H9 (cell line): ENCODE measurements around the gene TSPAN31. TPM values are rescaled to one million over a fixed set of nuclear protein-coding genes. Genes with fewer than 3 reads are reported as not detected.

Experiments
- DNase-seq: peaks from one replicate; pipeline ENCODE4 v3.0.0-alpha.2; 2017
- H2AFZ ChIP-seq: one replicate; pipeline ENCODE4 v1.6.1; 2013; ENCODE audit warnings: mild to moderate bottlenecking, low read length, control low read depth, moderate library complexity
- H2AK5ac ChIP-seq: 2 replicates; pipeline ENCODE4 v1.6.1; 2013; ENCODE audit warnings: low read length, control low read depth, mixed read lengths; ENCODE audit not compliant: insufficient read length
- H2BK120ac ChIP-seq: one replicate; pipeline ENCODE4 v1.6.1; 2013; ENCODE audit warnings: low read depth, mild to moderate bottlenecking, low read length, control low read depth, inconsistent platforms; ENCODE audit not compliant: poor library complexity, severe bottlenecking
- H2BK12ac ChIP-seq: 2 replicates; pipeline ENCODE4 v1.6.1; 2013; ENCODE audit warnings: low read length, control low read depth, mixed read lengths, low read depth; ENCODE audit not compliant: insufficient read length
- H2BK15ac ChIP-seq: 2 replicates; pipeline ENCODE4 v1.6.1; 2013; ENCODE audit warnings: low read depth, low read length, control low read depth
- H2BK20ac ChIP-seq: one replicate; pipeline ENCODE4 v1.6.1; 2013; ENCODE audit warnings: low read depth, mild to moderate bottlenecking, low read length, control low read depth, inconsistent platforms; ENCODE audit not compliant: poor library complexity, severe bottlenecking
- H2BK5ac ChIP-seq: 2 replicates; pipeline ENCODE4 v1.6.1; 2013; ENCODE audit warnings: low read length, control low read depth, mixed read lengths; ENCODE audit not compliant: insufficient read length
- H3K14ac ChIP-seq: 2 replicates; pipeline ENCODE4 v1.6.1; 2013; ENCODE audit warnings: low read length, control low read depth; ENCODE audit not compliant: insufficient read depth
- H3K18ac ChIP-seq: 2 replicates; pipeline ENCODE4 v1.6.1; 2013; ENCODE audit warnings: low read depth, mild to moderate bottlenecking, mixed read lengths, low read length, control low read depth; ENCODE audit not compliant: insufficient read length
- H3K23ac ChIP-seq: 2 replicates; pipeline ENCODE4 v1.6.1; 2013; ENCODE audit warnings: low read length, control low read depth, mixed read lengths, low read depth; ENCODE audit not compliant: insufficient read length
- H3K23me2 ChIP-seq: 2 replicates; pipeline ENCODE4 v1.6.1; 2013; ENCODE audit warnings: low read depth, mild to moderate bottlenecking, mixed read lengths, low read length, control low read depth; ENCODE audit not compliant: insufficient read length, poor library complexity, severe bottlenecking
- H3K27ac ChIP-seq: 2 replicates; pipeline ENCODE4 v1.5.1; 2013; ENCODE audit warnings: low read length, control low read depth, mixed read lengths, low read depth; ENCODE audit not compliant: insufficient read length
- H3K27me3 ChIP-seq: 2 replicates; pipeline ENCODE4 v1.6.1; 2013; ENCODE audit warnings: low read length, control low read depth, inconsistent platforms; ENCODE audit not compliant: insufficient read depth
- H3K4ac ChIP-seq: 2 replicates; pipeline ENCODE4 v1.6.1; 2013; ENCODE audit warnings: low read depth, mild to moderate bottlenecking, control low read depth, inconsistent platforms, low read length, moderate library complexity
- H3K4me1 ChIP-seq: 2 replicates; pipeline ENCODE4 v1.6.1; 2013; ENCODE audit warnings: low read length, control low read depth, inconsistent platforms; ENCODE audit not compliant: insufficient read depth
- H3K4me2 ChIP-seq: 2 replicates; pipeline ENCODE4 v1.6.1; 2013; ENCODE audit warnings: low read length, control low read depth, mixed read lengths; ENCODE audit not compliant: insufficient read length, insufficient read depth
- H3K56ac ChIP-seq: 2 replicates; pipeline ENCODE4 v1.6.1; 2013; ENCODE audit warnings: low read depth, mild to moderate bottlenecking, mixed read lengths, low read length, control low read depth; ENCODE audit not compliant: insufficient read length
- H3K79me1 ChIP-seq: 2 replicates; pipeline ENCODE4 v1.6.1; 2013; ENCODE audit warnings: low read depth, mild to moderate bottlenecking, moderate library complexity, low read length, control low read depth, inconsistent platforms; ENCODE audit not compliant: insufficient read depth, poor library complexity, severe bottlenecking
- H3K79me2 ChIP-seq: 2 replicates; pipeline ENCODE4 v1.6.1; 2013; ENCODE audit warnings: low read length, control low read depth, inconsistent platforms; ENCODE audit not compliant: insufficient read depth
- H3K9ac ChIP-seq: 2 replicates; pipeline ENCODE4 v1.6.1; 2013; ENCODE audit warnings: low read length, control low read depth, mixed read lengths; ENCODE audit not compliant: insufficient read length; ENCODE audit errors: extremely low read depth
- H3K9me3 ChIP-seq: one replicate; pipeline ENCODE4 v1.6.1; 2013; ENCODE audit warnings: low read depth, low read length, inconsistent platforms; ENCODE audit not compliant: control insufficient read depth
- H3T11ph ChIP-seq: one replicate; pipeline ENCODE4 v1.6.1; 2013; ENCODE audit warnings: mild to moderate bottlenecking, low read length, control low read depth, inconsistent platforms
- H4K20me1 ChIP-seq: one replicate; pipeline ENCODE4 v1.6.1; 2013; ENCODE audit not compliant: control insufficient read depth, insufficient read length, insufficient read depth
- H4K5ac ChIP-seq: 2 replicates; pipeline ENCODE4 v1.6.1; 2013; ENCODE audit warnings: low read depth, mild to moderate bottlenecking, mixed read lengths, low read length, control low read depth; ENCODE audit not compliant: insufficient read length
- H4K8ac ChIP-seq: replicated peaks from 2 replicates; pipeline ENCODE4 v1.6.1; 2013; ENCODE audit warnings: low read length, control low read depth, mixed read lengths, low read depth; ENCODE audit not compliant: insufficient read length
- H4K91ac ChIP-seq: 2 replicates; pipeline ENCODE4 v1.6.1; 2013; ENCODE audit warnings: low read depth, mild to moderate bottlenecking, moderate library complexity, mixed read lengths, low read length, control low read depth; ENCODE audit not compliant: insufficient read length
- H3K27ac Mint-ChIP-seq, 3 experiments: 2 replicates in 2 of 3; 3 replicates in 1 of 3; pipeline ENCODE4 v1.8.0; 2020 to 2021; ENCODE audit warnings: mixed read lengths in 3 of 3, mild to moderate bottlenecking in 1 of 3, moderate library complexity in 1 of 3
- H3K27me3 Mint-ChIP-seq: 2 replicates; pipeline ENCODE4 v1.8.0; 2021; ENCODE audit warnings: low read depth, mild to moderate bottlenecking, moderate library complexity, mixed read lengths
- H3K36me3 Mint-ChIP-seq, 3 experiments: 2 replicates in 2 of 3; 3 replicates in 1 of 3; pipeline ENCODE4 v1.8.0; 2020 to 2021; ENCODE audit warnings: low read depth in 3 of 3, mixed read lengths in 3 of 3; ENCODE audit not compliant: insufficient read depth in 1 of 3
- H3K4me1 Mint-ChIP-seq, 2 experiments: 2 replicates each; pipeline ENCODE4 v1.8.0; 2020; ENCODE audit warnings: mixed read lengths in 2 of 2
- H3K4me3 Mint-ChIP-seq, 2 experiments: 2 replicates in 1 of 2; 3 replicates in 1 of 2; pipeline ENCODE4 v1.8.0; 2020 to 2021; ENCODE audit warnings: mild to moderate bottlenecking in 2 of 2, mixed read lengths in 2 of 2, moderate library complexity in 1 of 2
- H3K9me3 Mint-ChIP-seq, 2 experiments: 2 replicates in 1 of 2; 3 replicates in 1 of 2; pipeline ENCODE4 v1.8.0; 2020; ENCODE audit warnings: mild to moderate bottlenecking in 2 of 2, mixed read lengths in 2 of 2, moderate library complexity in 1 of 2
- CTCF ChIP-seq: fragments of 200-600 bp; sonication (generic); conservative IDR thresholded peaks from 3 replicates; pipeline ENCODE4 v1.8.0; 2021; ENCODE audit warnings: antibody characterized with exemption, mild to moderate bottlenecking
- WGBS: extraction: QIAGEN DNeasy Blood & Tissue Kit; methylation state at CpG from one replicate; pipeline ENCODE4 v1.1.7; 2013; ENCODE audit warnings: missing lambda C conversion rate, low lambda C conversion rate, mixed read lengths; ENCODE audit not compliant: insufficient read length; ENCODE audit errors: extremely low coverage; 5-methylcytosine and 5-hydroxymethylcytosine counted together
- total RNA-seq: library from RNA; stranded (reverse); gene quantifications from 2 replicates; pipeline ENCODE4 v1.2.1, GENCODE V29; 2021

Gene TSPAN31
- total RNA-seq, 1 experiment from 2014 or later: 20.0 TPM

DNA sequence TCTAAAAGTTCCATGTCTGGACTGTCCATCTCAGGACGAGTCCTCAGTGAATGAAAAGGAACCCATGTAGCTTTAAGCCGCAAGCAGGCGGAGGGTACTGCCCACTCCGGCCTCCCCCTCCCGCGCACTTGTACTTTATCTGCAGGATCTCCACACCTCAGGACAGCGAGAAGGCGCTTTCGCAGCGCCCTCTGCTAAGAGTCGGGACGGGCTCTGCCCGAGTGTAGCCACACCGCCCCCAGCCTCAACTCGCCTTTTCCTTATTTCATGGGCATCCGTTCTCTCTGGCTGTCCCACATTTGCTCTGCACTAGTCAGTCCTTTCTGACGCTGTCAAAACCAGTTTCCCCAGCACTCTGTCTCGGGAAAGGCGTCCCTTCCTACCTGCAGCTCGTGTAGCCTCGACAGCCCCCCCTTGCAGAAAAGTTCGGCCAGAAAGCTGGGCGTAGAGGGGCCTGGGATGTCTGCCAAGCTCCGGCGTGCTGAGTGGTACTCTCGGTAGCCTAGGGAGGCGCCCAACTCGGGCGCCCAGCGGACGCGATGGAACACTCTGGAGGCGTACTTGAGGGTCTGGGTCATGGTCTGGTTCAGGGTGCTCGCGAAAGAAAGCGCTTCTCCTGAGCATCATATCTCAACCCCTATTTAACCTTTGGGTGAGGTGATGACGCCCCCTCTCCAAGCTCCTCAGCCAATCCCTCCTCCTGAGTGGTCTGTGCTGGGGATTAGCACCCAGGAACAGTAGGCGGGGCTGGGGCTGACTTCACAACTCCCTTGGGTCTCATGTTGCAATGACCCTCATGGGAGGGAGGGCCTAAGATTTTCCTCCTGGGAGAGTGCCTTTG is 21.8 kb downstream of the TSPAN31 start, which contains the start of gene CYP27B1:
Gene CYP27B1 (minus strand): TSS at position 615 of the 841 bp plus-strand sequence. CDS start 37 bp downstream, at position 578.
- H3K27ac Mint-ChIP-seq: peak within 1 kb of the TSS in 2 of 3 experiments; percentile 44 to 51; a peak in 1 of 7 replicates

More for the DNA sequence above, 21.8 kb downstream of the TSPAN31 start, which contains the start of gene CYP27B1:
- Histone ChIP-seq H2BK15ac (no peak within 1 kb of the TSS), H4K20me1 (no peaks in the 10 kb centered on the region), H3T11ph (no peak within 1 kb of the TSS), H4K91ac (no peak within 1 kb of the TSS), H3K14ac (no peak within 1 kb of the TSS; the same call in 1 of the 2 replicates), H3K56ac (no peak within 1 kb of the TSS), H3K27me3 (peaks cover 31% of the 10 kb centered on the region; the same call in 1 of the 2 replicates), H3K79me1 (no peaks in the 10 kb centered on the region), H2BK20ac (no peak within 1 kb of the TSS), H3K27ac (no peak within 1 kb of the TSS), H2AFZ (no peak within 1 kb of the TSS), H3K79me2 (no peaks in the 10 kb centered on the region), H2BK120ac (no peak within 1 kb of the TSS), H4K5ac (no peak within 1 kb of the TSS), H3K4ac (no peak within 1 kb of the TSS), H2BK12ac (no peak within 1 kb of the TSS), H3K9me3 (no peaks in the 10 kb centered on the region), H2AK5ac (no peak within 1 kb of the TSS), H3K9ac (no peak within 1 kb of the TSS), H4K8ac (no peak within 1 kb of the TSS), H3K4me1 (peaks cover 3% of the 10 kb centered on the region; the same call in 1 of the 2 replicates), H3K23ac (no peak within 1 kb of the TSS), H3K4me2 (peak within 1 kb of the TSS; percentile 80), H2BK5ac (no peak within 1 kb of the TSS), H3K23me2 (peaks cover 25% of the 10 kb centered on the region), H3K18ac (no peak within 1 kb of the TSS)
- no peak; the same call in 2 of the 3 replicates for TF ChIP-seq CTCF
- WGBS: no CpG with 5 or more reads among the region's 38 CpGs
- Mint-ChIP-seq H3K4me3 (peak within 1 kb of the TSS; percentile 57 to 75), H3K4me1 (peaks cover 32 to 47% of the 10 kb centered on the region in 2 experiments), H3K36me3 (peaks cover 20 to 39% (median 31%) of the 10 kb centered on the region in 3 experiments), H3K27me3 (peaks cover 40% of the 10 kb centered on the region), H3K9me3 (no peaks in the 10 kb centered on the region)
- peak; percentile 87 for DNase-seq
